SU-DHL-6 (cell line): Measurements from ENCODE around the gene EPHB1.

ENCODE experiments used
- H2AFZ ChIP-seq: fragments of 200-600 bp; sonication (generic); 2 replicates; pipeline ENCODE4 v1.6.1; 2014; ENCODE audit warnings: low read depth, mild to moderate bottlenecking, moderate library complexity, mixed read lengths, antibody characterized with exemption, low read length; ENCODE audit not compliant: severe bottlenecking
- H3F3A ChIP-seq: fragments of 200-600 bp; shearing (Covaris generic); 2 replicates; pipeline ENCODE4 v1.6.0; 2016; ENCODE audit warnings: antibody characterized with exemption, mild to moderate bottlenecking; ENCODE audit not compliant: insufficient read depth
- H3K27ac ChIP-seq: fragments of 200-600 bp; sonication (generic); 2 replicates; pipeline ENCODE4 v1.5.1; 2016; ENCODE audit warnings: low read depth, mild to moderate bottlenecking, low read length, moderate library complexity, mixed read lengths
- H3K27me3 ChIP-seq: fragments of 200-600 bp; sonication (generic), shearing (Covaris generic); 2 replicates; pipeline ENCODE4 v1.6.0; 2014; ENCODE audit warnings: mild to moderate bottlenecking, low read length
- H3K36me3 ChIP-seq: fragments of 200-600 bp; sonication (generic); 2 replicates; pipeline ENCODE4 v1.6.1; 2014; ENCODE audit warnings: mild to moderate bottlenecking, low read length, mixed read lengths
- H3K4me2 ChIP-seq: fragments of 300-600, 200-600 bp; shearing (Covaris generic), sonication (generic); 2 replicates; pipeline ENCODE4 v1.6.0; 2014; ENCODE audit warnings: low read length, low read depth, mild to moderate bottlenecking; ENCODE audit not compliant: poor library complexity, severe bottlenecking
- H3K4me3 ChIP-seq: fragments of 200-600 bp; sonication (generic); 2 replicates; pipeline ENCODE4 v1.5.1; 2014; ENCODE audit warnings: antibody characterized with exemption, low read length, mild to moderate bottlenecking, mixed read lengths; ENCODE audit not compliant: insufficient read depth, poor library complexity, severe bottlenecking
- H3K79me2 ChIP-seq: fragments of 200-600 bp; sonication (generic); 2 replicates; pipeline ENCODE4 v1.6.1; 2014; ENCODE audit warnings: mild to moderate bottlenecking, low read length, moderate library complexity; ENCODE audit not compliant: insufficient read depth
- H3K9ac ChIP-seq: fragments of 200-600 bp; sonication (generic); 2 replicates; pipeline ENCODE4 v1.7.0; 2014; ENCODE audit warnings: mild to moderate bottlenecking, low read length
- H3K9me2 ChIP-seq: fragments of 200-600 bp; sonication (generic); replicated peaks from 2 replicates; pipeline ENCODE4 v1.6.1; 2014; ENCODE audit warnings: low read length; ENCODE audit not compliant: insufficient read depth
- H3K9me3 ChIP-seq: fragments of 200-600 bp; sonication (generic); 2 replicates; pipeline ENCODE4 v1.6.1; 2014; ENCODE audit warnings: low read length, mixed read lengths; ENCODE audit not compliant: insufficient read depth
- H4K20me1 ChIP-seq: fragments of 200-600 bp; sonication (generic); 2 replicates; pipeline ENCODE4 v1.6.1; 2014; ENCODE audit warnings: low read depth, mild to moderate bottlenecking, antibody characterized with exemption, low read length, moderate library complexity, mixed read lengths
- EZH2phosphoT487 ChIP-seq: fragments of 200-600 bp; sonication (generic), shearing (Covaris generic); conservative IDR thresholded peaks from 2 replicates; pipeline ENCODE4 v1.6.1; 2018; ENCODE audit warnings: mild to moderate bottlenecking, antibody characterized with exemption, low read length, moderate library complexity, mixed read lengths
- TF ChIP-seq, protein P1 (sequence below): fragments of 200-600 bp; sonication (generic); IDR thresholded peaks from one replicate; pipeline ENCODE4 v1.5.1; 2017; ENCODE audit warnings: antibody characterized with exemption, mild to moderate bottlenecking, low read length, moderate library complexity; ENCODE audit not compliant: insufficient read depth, poor library complexity, severe bottlenecking

EPHB1 gene

DNA sequence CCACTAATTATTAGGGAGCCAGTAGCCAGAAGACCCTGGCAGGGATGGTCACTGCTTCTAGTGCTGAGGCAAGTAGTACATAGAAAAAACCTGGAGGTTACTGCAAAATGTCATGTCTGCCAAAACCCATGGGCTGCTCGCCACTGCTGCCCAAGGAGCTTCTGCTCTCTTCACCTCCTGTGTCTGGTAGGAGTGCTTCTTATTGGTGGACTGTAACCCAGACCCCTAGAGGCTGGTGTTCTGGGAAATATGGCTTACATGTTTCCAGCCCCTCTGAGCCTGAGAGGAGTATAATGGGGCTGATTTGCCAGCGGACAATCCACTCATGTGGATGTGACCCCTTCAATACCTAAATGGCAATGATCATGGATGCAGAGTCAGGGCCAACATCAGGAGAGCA, 286.4 kb downstream of the EPHB1 start:
- Histone ChIP-seq H3K9ac (no peak overlapping the region), H3K4me3 (no peak overlapping the region), H3K36me3 (no peaks in the 10 kb centered on the region), H3K27ac (no peak overlapping the region), H3K79me2 (no peaks in the 10 kb centered on the region), H3F3A (no peaks in the 10 kb centered on the region), H3K9me3 (no peaks in the 10 kb centered on the region), H4K20me1 (no peaks in the 10 kb centered on the region), H3K27me3 (no peaks in the 10 kb centered on the region), H2AFZ (no peak overlapping the region), H3K4me2 (no peak overlapping the region), H3K9me2 (no peaks in the 10 kb centered on the region)
- TF ChIP-seq, protein P1, sequence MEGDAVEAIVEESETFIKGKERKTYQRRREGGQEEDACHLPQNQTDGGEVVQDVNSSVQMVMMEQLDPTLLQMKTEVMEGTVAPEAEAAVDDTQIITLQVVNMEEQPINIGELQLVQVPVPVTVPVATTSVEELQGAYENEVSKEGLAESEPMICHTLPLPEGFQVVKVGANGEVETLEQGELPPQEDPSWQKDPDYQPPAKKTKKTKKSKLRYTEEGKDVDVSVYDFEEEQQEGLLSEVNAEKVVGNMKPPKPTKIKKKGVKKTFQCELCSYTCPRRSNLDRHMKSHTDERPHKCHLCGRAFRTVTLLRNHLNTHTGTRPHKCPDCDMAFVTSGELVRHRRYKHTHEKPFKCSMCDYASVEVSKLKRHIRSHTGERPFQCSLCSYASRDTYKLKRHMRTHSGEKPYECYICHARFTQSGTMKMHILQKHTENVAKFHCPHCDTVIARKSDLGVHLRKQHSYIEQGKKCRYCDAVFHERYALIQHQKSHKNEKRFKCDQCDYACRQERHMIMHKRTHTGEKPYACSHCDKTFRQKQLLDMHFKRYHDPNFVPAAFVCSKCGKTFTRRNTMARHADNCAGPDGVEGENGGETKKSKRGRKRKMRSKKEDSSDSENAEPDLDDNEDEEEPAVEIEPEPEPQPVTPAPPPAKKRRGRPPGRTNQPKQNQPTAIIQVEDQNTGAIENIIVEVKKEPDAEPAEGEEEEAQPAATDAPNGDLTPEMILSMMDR = no peak
- no peak for TF ChIP-seq EZH2phosphoT487

DNA sequence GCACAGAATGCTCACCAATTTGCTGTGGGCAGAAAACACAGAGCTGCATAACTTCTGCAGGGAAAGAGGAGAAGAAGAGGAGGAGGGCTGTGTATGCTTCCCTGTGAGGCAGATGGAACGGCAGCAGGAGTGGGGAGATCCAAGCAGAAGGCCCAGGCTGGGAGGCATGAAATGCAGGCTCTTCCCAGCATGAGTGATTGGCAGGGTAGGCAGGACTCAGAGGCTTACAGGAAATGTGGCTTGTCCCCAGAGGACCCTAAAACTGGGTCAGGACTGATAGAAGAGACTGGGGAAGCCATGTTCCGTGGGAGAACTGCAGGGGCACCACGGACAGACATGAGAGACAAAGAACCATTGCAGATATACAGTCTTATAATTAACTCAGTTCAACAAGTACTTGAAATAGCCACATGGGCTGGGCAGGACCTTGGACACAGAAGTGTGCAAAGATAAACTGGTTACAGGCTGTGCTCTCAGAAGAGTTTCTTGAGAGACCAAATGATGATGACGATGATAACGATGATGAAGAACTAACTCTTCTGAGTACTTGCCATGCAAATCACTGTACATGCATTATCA, 286.9 kb downstream of the EPHB1 start:
- Histone ChIP-seq H4K20me1 (no peaks in the 10 kb centered on the region), H2AFZ (no peak overlapping the region), H3K9me3 (no peaks in the 10 kb centered on the region), H3K27ac (no peak overlapping the region), H3K79me2 (no peaks in the 10 kb centered on the region), H3K4me2 (no peak overlapping the region), H3K9ac (no peak overlapping the region), H3K9me2 (no peaks in the 10 kb centered on the region), H3F3A (no peaks in the 10 kb centered on the region), H3K27me3 (no peaks in the 10 kb centered on the region), H3K36me3 (no peaks in the 10 kb centered on the region), H3K4me3 (no peak overlapping the region)
- TF ChIP-seq EZH2phosphoT487 = no peak
- TF ChIP-seq, protein P1 = no peak

DNA sequence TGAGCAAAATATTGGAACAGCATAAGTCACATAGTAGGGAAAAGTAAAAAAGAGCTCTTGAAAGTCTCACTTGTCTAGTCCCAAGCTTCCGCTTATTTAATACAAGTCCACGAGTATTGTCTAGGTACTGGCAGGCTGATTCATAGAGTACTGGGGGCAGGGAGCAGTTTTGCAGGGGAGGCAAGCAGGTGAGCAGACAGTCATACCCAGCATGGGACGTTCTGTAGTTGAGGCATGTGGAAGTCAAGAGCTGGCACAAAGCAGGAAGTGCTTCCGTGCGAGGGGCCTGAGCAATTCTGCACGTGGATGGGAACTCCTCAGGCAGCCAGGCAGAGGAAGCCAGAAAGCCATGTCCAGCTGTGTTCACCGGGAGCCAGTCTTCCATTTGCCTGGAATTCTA, 287.6 kb downstream of the EPHB1 start:
- no peak overlapping the region for H3K4me3 ChIP-seq
- TF ChIP-seq EZH2phosphoT487 = no peak
- TF ChIP-seq, protein P1 = no peak
- no peaks in the 10 kb centered on the region for H3K27me3 ChIP-seq
- no peaks in the 10 kb centered on the region for H3K36me3 ChIP-seq
- H2AFZ ChIP-seq = no peak overlapping the region
- H3K9ac ChIP-seq = no peak overlapping the region
- H3K27ac ChIP-seq = no peak overlapping the region
- H3K9me3 ChIP-seq = no peaks in the 10 kb centered on the region
- no peak overlapping the region for H3K4me2 ChIP-seq
- H3K9me2 ChIP-seq = no peaks in the 10 kb centered on the region
- no peaks in the 10 kb centered on the region for H3F3A ChIP-seq
- H4K20me1 ChIP-seq = no peaks in the 10 kb centered on the region
- no peaks in the 10 kb centered on the region for H3K79me2 ChIP-seq
